KMS-11 (cell line): ENCODE data around the gene NRG2.

Experiments used
- H2AFZ ChIP-seq: fragments of 200-600 bp; sonication (generic); 2 replicates; pipeline ENCODE4 v1.6.1; 2016; ENCODE audit warnings: antibody characterized with exemption, mixed run types, low read depth
- H3K27ac ChIP-seq: fragments of 200-600 bp; sonication (generic); 2 replicates; pipeline ENCODE4 v1.6.1; 2016; ENCODE audit warnings: mild to moderate bottlenecking, mixed run types
- H3K27me3 ChIP-seq: fragments of 200-600 bp; sonication (generic); 2 replicates; pipeline ENCODE4 v1.6.1; 2017; ENCODE audit warnings: mild to moderate bottlenecking, low read depth, mixed run types, moderate library complexity; ENCODE audit not compliant: insufficient read depth
- H3K36me3 ChIP-seq: fragments of 200-600 bp; sonication (generic); 2 replicates; pipeline ENCODE4 v1.6.1; 2017; ENCODE audit warnings: mild to moderate bottlenecking, mixed run types; ENCODE audit not compliant: insufficient read depth
- H3K4me1 ChIP-seq: fragments of 200-600 bp; sonication (generic); 2 replicates; pipeline ENCODE4 v1.6.1; 2016; ENCODE audit warnings: mild to moderate bottlenecking, low read depth, mixed run types; ENCODE audit not compliant: poor library complexity, severe bottlenecking
- H3K4me2 ChIP-seq: fragments of 200-600 bp; sonication (generic); 2 replicates; pipeline ENCODE4 v1.7.0; 2016; ENCODE audit warnings: mild to moderate bottlenecking, mixed run types
- H3K4me3 ChIP-seq: fragments of 200-600 bp; sonication (generic); IDR thresholded peaks from 2 replicates; pipeline ENCODE4 v1.6.1; 2017; ENCODE audit warnings: low read depth, low read length, mixed read lengths; ENCODE audit not compliant: insufficient read depth
- H3K79me2 ChIP-seq: fragments of 200-600 bp; sonication (generic); 2 replicates; pipeline ENCODE4 v1.6.1; 2016; ENCODE audit warnings: low read depth, mixed run types; ENCODE audit not compliant: insufficient read depth
- H3K9ac ChIP-seq: fragments of 200-600 bp; sonication (generic); 2 replicates; pipeline ENCODE4 v1.6.1; 2016; ENCODE audit warnings: mild to moderate bottlenecking, mixed run types
- H4K20me1 ChIP-seq: fragments of 200-600 bp; sonication (generic); 2 replicates; pipeline ENCODE4 v1.6.1; 2016; ENCODE audit warnings: mild to moderate bottlenecking, mixed run types; ENCODE audit not compliant: insufficient read depth
- CTCF ChIP-seq: fragments of 200-600 bp; sonication (generic); conservative IDR thresholded peaks from 2 replicates; pipeline ENCODE4 v1.6.1; 2017; ENCODE audit warnings: low read depth, mild to moderate bottlenecking, antibody characterized with exemption, low read length, moderate library complexity, mixed read lengths

Gene NRG2

DNA sequence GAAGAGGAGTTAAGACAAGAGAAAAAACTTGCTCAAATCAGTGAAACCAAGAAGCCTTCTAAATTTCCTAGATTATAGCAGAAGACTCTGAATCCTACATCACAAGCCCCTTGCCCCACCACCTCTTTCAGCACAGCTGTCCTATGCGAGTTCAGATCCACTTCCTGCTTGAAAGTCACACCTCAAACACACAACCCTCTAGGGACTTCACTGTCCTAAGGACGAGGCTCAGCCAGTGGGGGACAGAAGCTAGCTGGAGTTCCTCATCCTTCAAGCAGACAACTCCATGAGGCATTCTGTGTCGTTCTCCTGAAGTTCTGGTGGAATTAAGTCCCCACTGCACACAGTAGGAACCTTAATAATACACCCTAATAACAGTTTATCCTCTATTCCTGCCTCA, 44.3 kb downstream of the NRG2 start:
- Histone ChIP-seq H3K4me3 (no peak overlapping the region), H2AFZ (no peak overlapping the region), H3K9ac (no peak overlapping the region), H3K4me2 (no peak overlapping the region), H3K79me2 (peaks cover 10% of the 10 kb centered on the region), H3K27ac (no peak overlapping the region), H3K4me1 (peaks cover 21% of the 10 kb centered on the region), H4K20me1 (no peaks in the 10 kb centered on the region), H3K27me3 (no peaks in the 10 kb centered on the region), H3K36me3 (no peaks in the 10 kb centered on the region)
- no peak for TF ChIP-seq CTCF

DNA sequence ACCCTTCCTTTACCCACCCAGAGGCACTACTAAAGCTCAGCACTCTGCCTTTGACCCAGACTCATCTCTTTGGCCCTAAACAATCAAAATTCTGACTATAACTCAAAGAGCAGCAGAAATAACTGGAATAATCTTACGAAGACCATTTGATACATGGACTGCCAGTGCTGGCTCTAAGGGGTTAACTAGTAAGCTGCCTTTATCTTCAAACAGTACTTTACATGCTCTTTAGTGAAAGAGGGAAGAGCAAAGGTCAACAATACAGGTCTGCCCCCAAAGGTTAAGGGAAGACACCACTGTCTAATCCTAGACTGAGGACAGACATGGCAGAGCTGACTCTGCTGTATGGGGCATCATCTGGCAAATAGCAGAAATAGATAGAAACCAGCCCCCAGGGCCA, 45.8 kb downstream of the NRG2 start:
- H3K4me1 ChIP-seq, result peaks cover 14% of the 10 kb centered on the region
- H3K79me2 ChIP-seq, result peaks cover 10% of the 10 kb centered on the region
- H2AFZ ChIP-seq, result no peak overlapping the region
- H3K4me3 ChIP-seq, result no peak overlapping the region
- TF ChIP-seq CTCF, result no peak
- H4K20me1 ChIP-seq, result no peaks in the 10 kb centered on the region
- no peak overlapping the region for H3K27ac ChIP-seq
- H3K4me2 ChIP-seq, result no peak overlapping the region
- no peak overlapping the region for H3K9ac ChIP-seq
- H3K36me3 ChIP-seq, result no peaks in the 10 kb centered on the region
- H3K27me3 ChIP-seq, result no peaks in the 10 kb centered on the region

- peaks cover 14% of the 10 kb centered on the region for H3K4me1 ChIP-seq
Measured at GRCh38 chr5:139995929-139996328, 47.2 kb downstream of the NRG2 start.

GRCh38 chr5:139994234-139994633, 48.9 kb downstream of the NRG2 start:
- H3K36me3 ChIP-seq, result no peaks in the 10 kb centered on the region
- no peak overlapping the region for H3K4me3 ChIP-seq
- peaks cover 14% of the 10 kb centered on the region for H3K4me1 ChIP-seq
- no peaks in the 10 kb centered on the region for H3K27me3 ChIP-seq
- H4K20me1 ChIP-seq, result no peaks in the 10 kb centered on the region
- H3K4me2 ChIP-seq, result no peak overlapping the region
- no peak overlapping the region for H3K27ac ChIP-seq
- H3K79me2 ChIP-seq, result no peaks in the 10 kb centered on the region; the same call in 1 of the 2 replicates
- no peak overlapping the region for H3K9ac ChIP-seq
- no peak for TF ChIP-seq CTCF
- H2AFZ ChIP-seq, result no peak overlapping the region

More at GRCh38 chr5:139995929-139996328, 47.2 kb downstream of the NRG2 start:
- no peaks in the 10 kb centered on the region for H3K27me3 ChIP-seq
- H3K79me2 ChIP-seq, result peaks cover 3% of the 10 kb centered on the region; the same call in 1 of the 2 replicates
- H3K4me3 ChIP-seq, result no peak overlapping the region
- no peaks in the 10 kb centered on the region for H3K36me3 ChIP-seq
- H3K27ac ChIP-seq, result no peak overlapping the region
- H3K4me2 ChIP-seq, result no peak overlapping the region
- no peak for TF ChIP-seq CTCF
- H3K9ac ChIP-seq, result no peak overlapping the region
- no peak overlapping the region for H2AFZ ChIP-seq
- H4K20me1 ChIP-seq, result no peaks in the 10 kb centered on the region
